HG03066 (cell line): ENCODE measurements around the gene IFI27.

Experiments used
- ATAC-seq: cut with Tn5 transposase; IDR thresholded peaks from one replicate; pipeline ENCODE4 v1.9.1; 2021; ENCODE audit warnings: low read depth; ENCODE audit not compliant: unreplicated experiment

Gene IFI27

DNA sequence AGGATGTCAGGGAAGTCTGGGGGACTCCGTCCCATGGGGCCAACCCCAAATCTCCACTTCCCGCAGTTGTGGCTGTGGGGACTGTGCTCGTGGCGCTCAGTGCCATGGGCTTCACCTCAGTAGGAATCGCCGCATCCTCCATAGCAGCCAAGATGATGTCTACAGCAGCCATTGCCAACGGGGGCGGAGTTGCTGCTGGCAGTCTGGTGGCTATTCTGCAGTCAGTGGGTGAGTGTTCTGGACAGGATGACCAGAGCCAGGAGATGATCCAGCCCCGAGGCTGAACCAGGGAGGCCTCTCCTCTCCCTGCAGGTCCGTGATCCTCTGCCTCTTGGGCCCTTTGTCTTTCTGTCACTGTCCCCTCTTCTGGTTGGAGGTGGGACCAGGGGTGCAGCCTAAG, 8.8 kb upstream of the IFI27 start:
- ATAC-seq = no peak

DNA sequence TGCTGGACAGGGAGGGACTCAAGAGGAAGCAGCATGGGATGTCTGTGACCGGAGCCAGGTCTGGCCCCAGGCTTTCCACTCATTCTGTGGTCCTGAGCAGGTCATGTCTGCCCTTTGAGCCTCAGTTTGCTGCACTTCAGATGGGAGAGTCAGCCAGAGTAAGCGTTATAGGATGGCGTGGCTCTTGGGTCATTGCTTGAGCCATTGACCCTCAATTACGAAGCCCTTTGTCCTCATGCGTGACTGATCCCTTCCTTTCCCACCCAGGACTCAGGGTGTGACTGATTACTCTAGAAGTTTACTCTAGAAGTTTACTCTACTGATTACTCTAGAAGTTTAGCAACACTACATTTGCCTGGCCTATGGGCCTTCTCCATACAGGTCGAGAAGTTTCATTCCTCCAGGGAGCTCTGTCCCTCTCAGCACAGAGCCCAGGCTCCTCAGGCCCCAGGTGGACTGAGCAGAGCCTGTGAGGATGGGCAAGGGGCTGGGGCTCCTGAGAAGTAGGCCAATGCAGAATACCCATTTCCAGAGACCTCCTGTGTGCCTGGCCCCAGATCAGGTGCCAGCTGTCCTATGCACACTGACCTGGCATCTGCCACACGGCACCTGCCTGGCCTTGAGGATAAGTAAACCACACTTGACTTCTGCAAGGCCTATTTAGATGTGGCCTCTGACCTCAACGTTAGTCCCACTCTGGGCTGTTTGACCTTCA, 7.6 kb upstream of the IFI27 start:
- ATAC-seq = no peak

DNA sequence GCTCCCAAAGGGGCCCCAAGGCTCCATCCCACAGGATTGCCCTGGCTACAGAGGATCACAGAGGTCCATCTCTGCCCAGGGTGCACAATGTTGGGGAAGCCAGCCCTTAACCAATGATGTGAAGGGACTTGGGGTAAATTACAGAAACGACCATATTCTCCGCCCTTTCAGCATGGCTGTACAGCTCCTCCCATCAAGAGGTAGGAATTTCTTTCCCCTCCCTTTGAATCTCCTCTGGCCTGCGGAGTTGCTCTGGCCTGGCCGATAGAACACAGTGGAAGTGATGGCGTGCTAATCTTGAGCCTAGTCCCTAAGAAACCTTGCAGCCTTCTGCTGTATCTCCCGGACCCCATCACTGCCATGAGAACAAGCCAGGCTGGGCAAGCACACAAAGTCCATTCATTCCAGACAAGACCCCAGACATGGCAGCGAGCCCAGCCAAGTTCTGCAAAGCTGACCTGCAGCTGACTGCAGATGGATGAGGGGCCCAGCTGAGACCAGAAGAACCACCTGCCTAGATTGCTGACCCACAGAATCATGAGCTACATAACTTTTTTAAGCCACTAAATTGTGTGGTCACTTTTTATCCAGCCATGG, 6.9 kb upstream of the IFI27 start:
- no peak for ATAC-seq

DNA sequence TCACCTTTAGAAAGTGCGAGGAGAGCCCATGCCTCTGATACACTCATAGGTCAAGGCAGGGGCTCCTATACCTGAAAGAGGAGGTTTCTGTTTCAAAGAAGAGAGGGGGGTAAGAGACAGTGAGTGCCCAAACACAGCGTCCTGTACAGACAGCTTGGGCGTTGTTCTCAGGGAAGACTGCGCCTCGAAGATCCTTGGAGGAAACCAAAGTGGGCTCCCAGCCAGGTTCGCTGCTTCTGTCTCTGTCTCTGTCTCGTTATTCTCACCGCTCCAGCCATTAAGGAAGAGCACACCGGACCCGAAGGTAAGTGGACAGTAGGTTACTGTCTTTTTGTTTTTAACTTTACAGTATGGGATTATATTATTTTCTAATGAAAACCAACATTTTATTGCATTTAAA, 5.8 kb upstream of the IFI27 start:
- no peak for ATAC-seq

DNA sequence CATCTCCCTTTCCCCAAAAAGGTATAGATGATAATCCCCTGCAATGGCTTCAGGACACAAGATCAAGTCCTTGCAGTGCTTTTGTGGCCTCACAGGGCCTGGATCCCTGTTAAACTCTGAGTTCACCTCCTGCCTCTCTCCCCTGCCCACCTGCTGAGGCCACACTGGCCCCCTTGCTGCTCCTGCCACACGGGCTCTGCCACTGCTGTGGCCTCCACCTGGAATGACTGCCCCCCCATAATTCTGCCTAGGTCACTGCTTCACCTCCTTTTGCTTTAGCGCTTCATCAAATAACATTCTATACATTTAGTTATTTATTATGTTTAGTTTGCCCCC, 653 bp upstream of the IFI27 start:
- ATAC-seq = no peak

DNA sequence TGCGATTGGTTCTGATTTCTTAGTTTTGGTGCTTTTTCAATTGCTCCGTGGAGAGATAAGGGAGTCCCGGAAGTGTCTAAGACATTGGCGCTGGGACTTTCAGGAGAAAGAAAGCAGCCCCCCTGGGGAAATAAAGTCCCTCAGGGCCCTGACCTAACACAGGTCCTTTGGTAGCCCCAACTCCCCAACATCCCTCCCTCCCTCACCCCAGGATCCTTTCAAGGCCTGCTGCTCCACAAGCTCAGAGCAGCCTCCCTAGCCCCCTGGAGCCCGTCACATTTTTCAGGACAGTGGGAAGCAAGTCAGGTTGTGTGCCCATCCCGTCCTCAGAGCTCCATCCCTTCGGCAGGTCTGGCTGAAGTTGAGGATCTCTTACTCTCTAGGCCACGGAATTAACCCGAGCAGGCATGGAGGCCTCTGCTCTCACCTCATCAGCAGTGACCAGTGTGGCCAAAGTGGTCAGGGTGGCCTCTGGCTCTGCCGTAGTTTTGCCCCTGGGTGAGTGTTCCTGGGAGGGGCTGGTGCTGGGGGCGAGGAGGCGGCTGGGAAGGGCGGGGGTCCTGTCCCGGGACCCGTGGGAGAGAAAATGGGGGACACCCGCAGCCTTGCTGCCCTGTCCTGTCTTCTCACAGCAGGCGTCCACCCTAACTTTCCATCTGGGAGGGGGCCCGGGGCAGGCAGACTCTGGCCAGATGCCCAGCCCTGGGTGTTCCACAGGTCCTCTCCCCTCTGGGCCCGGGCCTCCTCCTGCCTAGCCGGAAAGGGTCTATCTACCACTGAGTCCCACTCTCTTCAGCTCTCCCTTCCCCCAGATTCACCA, 950 bp downstream of the IFI27 start:
- ATAC-seq = no peak

DNA sequence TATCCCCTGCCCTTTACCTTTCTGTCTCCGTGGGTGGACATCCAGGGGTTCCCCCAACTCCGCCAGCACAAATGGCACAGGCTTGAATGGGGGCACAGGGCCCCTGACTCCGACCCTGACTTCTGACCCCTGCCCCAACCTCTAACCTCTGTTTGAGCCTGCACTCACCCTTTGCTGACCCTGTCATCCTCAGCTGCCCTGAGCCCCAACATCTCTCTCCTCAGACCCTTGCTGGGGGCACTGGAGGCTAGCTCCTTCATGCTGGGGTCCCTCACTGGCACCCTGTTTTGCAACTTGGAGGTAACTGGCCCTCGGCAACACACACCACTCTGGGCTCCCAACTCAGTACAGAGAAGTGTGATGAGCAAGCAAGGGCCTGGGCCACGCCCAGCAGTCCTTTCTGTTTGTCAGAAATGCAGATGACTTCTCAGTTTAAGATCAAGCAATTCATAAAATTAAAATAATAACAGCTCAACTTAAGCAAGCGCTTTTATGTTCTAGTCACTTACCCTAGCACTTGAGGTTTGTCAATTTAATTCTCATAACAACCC, 2.1 kb downstream of the IFI27 start:
- ATAC-seq = no peak

DNA sequence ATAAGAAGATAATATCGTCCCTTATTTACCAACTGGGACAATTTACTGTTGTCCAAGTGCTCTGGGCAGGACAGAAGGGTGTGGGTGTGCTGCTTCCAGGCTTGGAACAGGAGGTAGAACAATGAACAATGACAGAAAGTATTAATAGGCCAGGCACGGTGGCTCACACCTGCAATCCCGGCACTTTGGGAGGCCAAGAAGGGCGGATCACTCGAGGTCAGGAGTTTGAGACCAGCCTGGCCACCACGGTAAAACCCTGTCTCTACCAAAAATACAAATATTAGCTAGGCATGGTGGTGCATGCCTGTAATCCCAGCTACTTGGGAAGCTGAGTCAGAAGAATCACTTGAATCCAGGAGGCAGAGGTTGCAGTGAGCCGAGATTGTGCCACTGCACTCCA, 2.5 kb downstream of the IFI27 start:
- ATAC-seq = no peak

DNA sequence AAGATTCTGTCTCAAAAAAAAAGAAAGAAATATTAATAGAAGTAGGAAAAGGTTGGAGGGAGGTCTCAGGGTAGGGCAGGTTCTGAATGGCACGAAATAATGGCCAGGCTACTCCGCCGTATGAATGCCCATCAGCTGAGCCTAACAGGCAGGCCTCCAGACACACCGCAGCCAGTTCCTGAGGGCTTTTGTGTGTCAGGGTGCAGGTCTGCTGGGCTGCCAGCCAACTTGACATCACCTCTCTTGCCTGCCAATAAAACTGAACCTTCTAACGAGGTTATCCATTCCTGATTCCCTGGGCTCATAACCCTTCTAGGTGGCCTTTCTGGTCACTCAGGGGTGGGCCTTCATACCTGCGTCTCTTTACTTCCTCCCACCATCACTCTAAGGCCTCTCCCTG, 3.0 kb downstream of the IFI27 start:
- ATAC-seq = no peak

DNA sequence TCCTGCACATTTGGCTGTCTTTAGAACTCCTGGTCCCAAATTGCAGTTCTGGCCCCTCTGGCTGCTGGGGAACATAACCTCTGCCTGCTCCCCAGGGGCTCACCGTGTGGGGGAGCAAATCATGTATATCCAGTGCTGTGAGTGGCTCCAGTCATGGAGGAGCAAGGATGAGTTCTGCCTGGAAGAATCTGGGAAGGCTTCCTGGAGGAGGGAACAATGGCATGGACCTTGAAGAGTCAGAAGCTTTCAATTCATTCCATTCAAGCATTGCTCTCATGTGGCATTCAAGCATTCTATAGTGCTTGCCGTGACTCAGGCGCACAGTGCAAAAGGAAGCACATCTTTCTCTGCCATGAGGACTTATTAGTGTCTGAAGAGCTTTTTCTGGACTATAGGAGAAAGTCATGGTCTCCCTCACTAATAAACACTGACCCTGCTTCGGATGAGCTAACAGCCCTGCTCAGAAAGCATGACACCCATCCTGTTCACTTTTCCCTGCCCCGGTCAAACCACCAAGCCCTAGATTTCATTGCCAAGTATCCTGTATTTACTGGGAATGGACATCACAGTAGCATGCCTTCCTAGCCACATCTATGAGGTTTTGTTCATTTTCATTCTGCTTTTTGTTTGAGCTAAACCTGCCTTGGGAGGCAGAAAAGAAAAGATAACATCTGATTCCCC, 3.5 kb downstream of the IFI27 start:
- ATAC-seq = no peak

DNA sequence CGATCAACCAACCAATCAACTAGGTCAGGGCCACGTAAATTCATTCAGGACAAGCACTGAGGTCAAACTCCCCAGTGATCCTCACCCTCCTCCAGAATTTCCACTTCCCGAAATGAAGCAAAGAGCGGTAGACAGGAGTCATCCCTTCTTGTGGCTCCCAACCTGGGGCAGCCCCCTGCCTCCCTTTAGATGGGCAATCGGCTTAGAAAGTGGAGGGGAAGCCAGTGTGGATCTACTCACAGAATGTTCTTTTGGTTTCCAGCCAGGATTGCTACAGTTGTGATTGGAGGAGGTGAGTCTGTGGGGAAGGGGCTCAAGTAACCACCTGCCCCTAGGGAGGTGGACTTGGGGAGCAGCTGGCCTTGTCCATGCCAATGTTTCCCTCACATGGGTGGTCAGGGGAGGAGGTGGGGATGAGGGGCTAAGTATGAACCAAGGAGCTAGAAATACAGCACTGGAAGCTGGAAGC, 4.1 kb downstream of the IFI27 start:
- ATAC-seq = no peak

DNA sequence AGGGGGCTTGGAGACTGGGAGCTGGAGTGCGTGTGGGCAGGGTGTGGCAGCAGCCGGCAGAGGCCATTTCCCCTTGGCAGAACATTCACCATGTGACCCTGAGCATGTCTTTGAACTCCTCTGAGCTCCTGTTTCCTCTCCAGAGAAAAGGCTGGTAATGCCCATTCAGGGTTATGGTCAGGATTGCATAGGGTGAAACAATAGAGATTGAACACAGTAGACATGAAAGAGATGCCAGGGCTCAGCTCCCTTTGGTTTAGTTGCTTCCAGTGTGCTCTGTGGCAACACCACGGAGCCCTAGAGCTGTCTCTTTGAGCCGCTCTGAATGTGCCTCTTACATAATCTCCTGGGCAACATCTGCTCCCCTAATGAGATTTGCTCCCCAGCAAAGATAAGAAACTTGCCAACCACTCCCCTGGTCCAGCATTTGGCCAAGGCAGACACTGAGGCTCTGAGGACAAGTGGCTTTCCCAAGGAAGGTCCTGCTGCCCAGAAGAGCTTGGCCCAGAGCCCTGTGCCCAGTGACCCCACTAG, 4.6 kb downstream of the IFI27 start:
- ATAC-seq = no peak

DNA sequence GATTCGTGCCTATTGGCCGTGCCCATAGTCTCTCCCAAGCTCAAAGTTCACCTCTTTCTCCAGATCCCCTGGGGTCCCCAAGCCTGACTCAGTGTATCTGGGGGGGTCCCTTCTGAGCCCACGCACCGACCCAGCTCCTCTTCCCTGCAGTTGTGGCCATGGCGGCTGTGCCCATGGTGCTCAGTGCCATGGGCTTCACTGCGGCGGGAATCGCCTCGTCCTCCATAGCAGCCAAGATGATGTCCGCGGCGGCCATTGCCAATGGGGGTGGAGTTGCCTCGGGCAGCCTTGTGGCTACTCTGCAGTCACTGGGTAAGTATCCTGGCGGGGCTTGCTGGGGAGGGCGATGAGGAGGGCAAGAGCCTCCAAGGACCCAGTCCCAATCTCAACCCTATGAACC, 5.1 kb downstream of the IFI27 start:
- ATAC-seq = no peak

DNA sequence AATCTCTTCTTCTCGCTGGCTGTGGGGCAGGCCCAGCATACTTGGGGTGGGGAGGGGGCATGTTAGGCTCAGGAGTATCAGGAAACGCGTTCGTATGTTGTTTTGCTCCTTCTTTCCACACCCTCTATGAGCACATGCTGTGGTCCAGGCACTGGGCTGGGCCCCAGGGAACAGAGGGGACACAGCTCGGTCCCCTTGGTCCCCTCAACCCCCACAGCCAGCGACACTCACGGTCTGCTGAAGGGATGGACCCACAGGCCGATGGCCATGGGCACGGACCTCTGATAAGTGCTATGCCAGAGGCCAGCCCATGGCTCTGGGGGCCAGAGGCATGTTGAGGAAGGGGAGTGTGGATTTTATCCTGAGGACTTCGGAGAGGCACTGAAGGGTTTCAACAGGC, 6.2 kb downstream of the IFI27 start:
- no peak for ATAC-seq

DNA sequence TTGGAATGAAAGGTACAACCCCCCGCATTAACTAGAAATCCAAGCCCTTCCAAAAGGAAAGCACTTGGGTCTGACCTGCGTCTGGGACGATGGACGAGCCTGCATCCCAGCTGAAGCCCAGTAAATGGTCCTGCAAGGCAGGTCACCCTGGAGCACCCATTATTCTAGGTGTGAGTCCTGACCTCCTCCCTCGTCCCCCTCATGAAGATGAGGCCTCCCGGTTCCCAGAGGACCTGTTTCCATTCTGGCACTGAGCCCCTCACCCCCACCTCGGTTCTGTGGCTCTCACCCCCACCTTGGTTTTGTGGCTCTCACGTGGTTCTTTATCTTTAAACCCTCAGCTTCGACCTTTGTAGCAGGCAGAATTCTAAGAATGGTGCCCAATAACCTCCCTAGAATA, 7.3 kb downstream of the IFI27 start:
- no peak for ATAC-seq

DNA sequence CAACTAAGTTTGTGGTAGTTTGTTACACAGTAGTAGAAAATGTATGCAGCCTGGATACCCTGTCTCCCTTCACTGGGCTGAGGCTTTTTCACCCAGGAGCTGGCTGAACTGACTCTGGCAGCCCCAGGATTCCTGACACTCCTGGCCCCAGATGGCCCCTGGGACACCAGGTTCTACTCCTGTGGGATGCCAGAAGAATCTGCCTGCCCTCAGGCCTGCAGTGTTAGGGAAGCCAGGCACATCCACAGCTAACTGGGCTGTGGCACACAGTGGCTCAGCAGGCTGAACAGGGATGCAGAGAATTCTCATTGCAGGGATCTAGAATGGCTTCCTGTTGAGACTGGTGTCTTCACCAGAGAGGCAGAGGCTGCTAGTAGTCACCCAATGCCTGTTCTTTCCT, 8.5 kb downstream of the IFI27 start:
- ATAC-seq = no peak

DNA sequence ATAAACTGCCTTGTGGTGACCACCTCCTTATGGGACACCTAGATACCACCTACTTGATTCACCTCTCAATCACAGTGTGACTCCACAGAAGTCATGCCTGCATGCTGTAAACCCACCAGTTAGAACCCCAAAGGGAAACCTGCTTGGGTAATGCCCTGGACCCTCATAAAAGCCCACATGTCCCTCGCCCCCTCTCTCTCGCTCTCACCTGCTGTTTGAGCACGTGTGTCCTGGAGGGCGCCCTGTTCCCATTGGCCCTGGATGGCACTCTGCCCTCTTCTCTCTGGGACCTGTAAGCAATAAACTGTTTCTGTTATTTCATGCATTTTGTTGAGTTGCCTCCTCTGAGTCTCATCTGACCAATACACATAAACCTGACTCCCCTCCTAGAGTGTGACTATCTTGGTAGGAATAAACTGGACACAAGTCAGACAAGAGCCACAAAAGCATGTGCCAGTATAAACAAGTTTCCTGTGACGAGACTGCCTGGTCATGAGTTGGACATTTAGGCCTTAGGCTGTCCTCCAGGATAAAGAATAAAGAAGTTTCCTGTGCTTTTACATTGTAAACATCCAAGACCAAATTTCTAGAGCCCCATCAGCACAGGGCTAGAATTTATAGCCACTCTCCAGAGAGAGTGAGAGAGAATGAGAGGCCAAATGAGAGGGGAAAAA, 10.3 kb downstream of the IFI27 start:
- ATAC-seq = no peak

DNA sequence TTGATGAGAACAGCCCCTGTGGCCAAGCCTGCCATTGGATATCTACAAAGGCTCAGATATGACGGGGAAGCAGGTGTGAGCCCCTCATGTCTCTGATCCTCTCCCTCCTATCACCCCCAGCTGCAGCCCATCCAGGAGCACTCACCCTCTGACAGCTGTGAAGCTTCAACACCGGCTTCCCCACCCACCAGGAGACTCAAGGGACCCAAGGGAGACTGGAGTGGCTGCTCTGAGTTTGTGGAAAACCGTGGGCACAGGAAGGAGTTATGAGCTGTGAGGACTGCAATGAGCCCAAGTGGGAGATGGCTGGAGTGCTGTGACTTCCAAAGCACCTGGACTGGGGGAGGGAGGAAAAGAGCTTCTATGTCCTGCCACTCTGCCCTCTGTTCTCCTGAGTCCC, 10.9 kb downstream of the IFI27 start:
- ATAC-seq = no peak

DNA sequence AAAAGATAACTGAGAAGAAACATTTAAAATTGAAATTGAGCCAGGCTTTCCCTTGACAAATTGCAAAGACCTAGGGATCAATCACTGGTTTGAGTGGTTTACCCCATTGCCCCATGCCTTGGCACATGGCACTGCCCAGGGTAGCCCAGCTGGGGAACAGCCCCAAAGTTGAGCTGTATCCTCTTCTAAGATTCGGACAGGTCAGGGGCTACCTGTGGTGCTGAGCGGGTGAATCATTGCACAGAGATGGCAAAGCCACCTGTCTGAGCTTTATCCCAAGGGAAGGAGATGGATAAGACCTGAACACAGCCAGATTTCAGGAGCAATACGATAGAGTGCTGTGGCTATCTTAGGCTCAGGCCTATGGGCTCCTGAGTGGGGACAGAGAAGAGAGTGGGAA, 11.9 kb downstream of the IFI27 start:
- no peak for ATAC-seq

DNA sequence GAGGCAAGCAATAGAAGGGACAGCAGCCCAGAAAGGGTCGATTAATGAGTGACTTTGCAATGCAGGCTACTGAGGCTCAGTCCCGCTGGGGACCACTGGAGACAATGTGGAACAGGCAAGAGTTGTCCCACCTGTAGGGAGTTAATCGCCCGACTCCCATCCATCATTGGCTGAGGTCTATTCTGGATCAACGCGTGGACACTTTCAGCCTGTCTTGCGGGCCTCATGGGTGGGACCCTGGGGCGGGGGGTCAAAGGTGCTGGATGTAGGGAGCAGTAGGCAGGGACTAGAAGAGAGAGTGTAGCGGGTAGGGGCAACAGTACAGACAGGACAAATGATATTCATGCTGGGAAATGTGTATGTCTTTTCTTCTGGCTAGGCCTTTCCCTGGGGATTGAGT, 12.8 kb downstream of the IFI27 start:
- ATAC-seq = no peak
